Uterus (tissue), 2 donors: ENCODE results near the gene AQP9.

ENCODE experiments used
- CTCF ChIP-seq, 4 experiments: fragments of 200-600 bp in 2 of 4; fragments of 450-650 bp in 2 of 4; sonication (generic) in 2 of 4; IDR thresholded peaks; one replicate each; pipeline ENCODE4 v1.5.1; 2016 to 2019; ENCODE audit warnings: antibody characterized with exemption in 4 of 4, mild to moderate bottlenecking in 2 of 4, moderate library complexity in 1 of 4
- POLR2A ChIP-seq, 2 donors: fragments of 450-650 bp; IDR thresholded peaks; one replicate each; pipeline ENCODE4 v1.6.1; 2016; ENCODE audit warnings: antibody characterized with exemption in 2 of 2, mild to moderate bottlenecking in 1 of 2, moderate library complexity in 1 of 2

GRCh38 chr15:58139989-58140522 lies 1.9 kb downstream of the AQP9 start:
- TF ChIP-seq POLR2A (IDR thresholded peaks at IDR 0.05) (no peak), CTCF (IDR thresholded peaks at IDR 0.05) (no peak)
